SK-N-SH (cell line): ENCODE data around the gene CD24. TPM values are rescaled to one million over a fixed set of nuclear protein-coding genes. Genes with fewer than 3 reads are reported as not detected.

Experiments used
- CTCF ChIA-PET: fragments of 300-600, 350-600 bp; formaldehyde crosslinking; extraction: SDS; loops from one replicate; lab custom pipeline; 2021; lab: Yijun Ruan, JAX
- POLR2A ChIA-PET: fragments of 350-600 bp; sonication (Branson Sonifier 250); formaldehyde crosslinking; extraction: SDS; loops from one replicate; lab custom pipeline; 2020; ENCODE audit warnings: antibody characterized with exemption, inconsistent platforms; lab: Yijun Ruan, JAX
- DNase-seq: peaks from one replicate; pipeline ENCODE4 v3.0.0; 2012
- H2AFZ ChIP-seq: fragments of 200-600 bp; sonication (generic); 2 replicates; pipeline ENCODE4 v1.8.1; 2016; ENCODE audit warnings: antibody characterized with exemption, mild to moderate bottlenecking, low read depth
- H3F3A ChIP-seq: fragments of 200-600 bp; sonication (generic); replicated peaks from 2 replicates; pipeline ENCODE3; 2016; ENCODE audit warnings: antibody characterized with exemption, mild to moderate bottlenecking; ENCODE audit not compliant: insufficient read depth
- H3K27ac ChIP-seq, 2 experiments: fragments of 200-500 bp in 1 of 2; fragments of 200-600 bp in 1 of 2; sonication (Bioruptor generic) in 1 of 2; sonication (generic), shearing (Covaris generic) in 1 of 2; 2 replicates each; pipeline versions ENCODE4 v1.5.1 to v1.6.1; 2014 to 2016; ENCODE audit warnings: low read depth in 2 of 2, inconsistent platforms in 1 of 2, low read length in 1 of 2, mild to moderate bottlenecking in 1 of 2, mixed read lengths in 1 of 2
- H3K27me3 ChIP-seq: fragments of 200-600 bp; sonication (generic), shearing (Covaris generic); 2 replicates; pipeline ENCODE4 v1.6.1; 2016; ENCODE audit warnings: mixed run types; ENCODE audit not compliant: insufficient read depth
- H3K36me3 ChIP-seq, 2 experiments: fragments of 200-500 bp in 1 of 2; fragments of 200-600 bp in 1 of 2; sonication (Bioruptor generic) in 1 of 2; sonication (generic) in 1 of 2; replicated peaks in 1 of 2; 2 replicates each; pipeline versions ENCODE3 to v1.5.1; 2014 to 2016; ENCODE audit warnings: low read length in 1 of 2, mild to moderate bottlenecking in 1 of 2; ENCODE audit not compliant: insufficient read depth in 2 of 2, control insufficient read depth in 1 of 2
- H3K4me1 ChIP-seq, 2 experiments: fragments of 200-500 bp in 1 of 2; fragments of 200-600 bp in 1 of 2; sonication (Bioruptor generic) in 1 of 2; sonication (generic), shearing (Covaris generic) in 1 of 2; 2 replicates each; pipeline versions ENCODE4 v1.5.1 to v1.6.1; 2014 to 2016; ENCODE audit warnings: low read depth in 1 of 2, low read length in 1 of 2, mixed run types in 1 of 2; ENCODE audit not compliant: insufficient read depth in 2 of 2, control insufficient read depth in 1 of 2
- H3K4me2 ChIP-seq: fragments of 200-600 bp; sonication (generic), shearing (Covaris generic); 2 replicates; pipeline ENCODE4 v1.6.1; 2017; ENCODE audit warnings: mixed run types
- H3K4me3 ChIP-seq, 2 experiments: fragments of 200-500 bp in 1 of 2; fragments of 200-600 bp in 1 of 2; sonication (Bioruptor generic) in 1 of 2; sonication (generic), shearing (Covaris generic) in 1 of 2; 2 replicates each; pipeline versions ENCODE4 v1.5.1 to v1.8.1; 2014 to 2016; ENCODE audit warnings: low read depth in 2 of 2, inconsistent platforms in 1 of 2, low read length in 1 of 2, mild to moderate bottlenecking in 1 of 2, mixed read lengths in 1 of 2, moderate library complexity in 1 of 2
- H3K79me2 ChIP-seq: fragments of 200-600 bp; sonication (generic); 2 replicates; pipeline ENCODE4 v1.8.1; 2017; ENCODE audit warnings: mild to moderate bottlenecking; ENCODE audit not compliant: insufficient read depth
- H3K9ac ChIP-seq: fragments of 200-600 bp; sonication (generic); 2 replicates; pipeline ENCODE4 v1.6.1; 2017; ENCODE audit warnings: mixed run types
- H3K9me2 ChIP-seq: fragments of 200-600 bp; sonication (generic); 2 replicates; pipeline ENCODE4 v1.6.1; 2017; ENCODE audit warnings: mixed run types
- H3K9me3 ChIP-seq: fragments of 200-600 bp; sonication (generic); 2 replicates; pipeline ENCODE4 v1.6.1; 2017; ENCODE audit warnings: mixed run types, mild to moderate bottlenecking, moderate library complexity
- H4K20me1 ChIP-seq: fragments of 200-600 bp; sonication (generic); 2 replicates; pipeline ENCODE4 v1.6.1; 2017; ENCODE audit warnings: mild to moderate bottlenecking, mixed run types; ENCODE audit not compliant: insufficient read depth
- CHD2 ChIP-seq: fragments of 150-350 bp; IDR thresholded peaks from 2 replicates; pipeline ENCODE4 v1.6.1; 2018; ENCODE audit warnings: low read length; ENCODE audit not compliant: partially characterized antibody
- ELF1 ChIP-seq: IDR thresholded peaks from 2 replicates; pipeline ENCODE4 v1.4.0; 2012
- EP300 ChIP-seq, 2 experiments: IDR thresholded peaks; 2 replicates each; pipeline versions ENCODE4 v1.4.0 to v1.6.1; 2012; ENCODE audit warnings: borderline replicate concordance in 1 of 2, low read depth in 1 of 2, low read length in 1 of 2
- FOXM1 ChIP-seq: IDR thresholded peaks from 2 replicates; pipeline ENCODE4 v1.4.0; 2012; ENCODE audit warnings: low read depth, mild to moderate bottlenecking
- GABPA ChIP-seq: IDR thresholded peaks from 2 replicates; pipeline ENCODE4 v1.4.0; 2012; ENCODE audit warnings: low read depth, mild to moderate bottlenecking
- GATA2 ChIP-seq: sonication (generic); formaldehyde crosslinking; IDR thresholded peaks from 2 replicates; pipeline ENCODE4 v1.5.0; 2020; ENCODE audit warnings: mild to moderate bottlenecking, missing genetic modification reagents
- MAX ChIP-seq: IDR thresholded peaks from 2 replicates; pipeline ENCODE4 v1.4.0; 2012; ENCODE audit warnings: low read depth
- MXI1 ChIP-seq: IDR thresholded peaks from 2 replicates; pipeline ENCODE4 v1.6.1; 2012; ENCODE audit warnings: mild to moderate bottlenecking, low read depth, low read length, improper control_type of control experiment
- RCOR1 ChIP-seq: fragments of 150-350 bp; IDR thresholded peaks from 2 replicates; pipeline ENCODE4 v1.6.1; 2017; ENCODE audit warnings: antibody characterized with exemption, low read length
- RFX5 ChIP-seq: IDR thresholded peaks from 2 replicates; pipeline ENCODE4 v1.6.1; 2012; ENCODE audit warnings: mild to moderate bottlenecking, improper control_type of control experiment, low read length
- SIN3A ChIP-seq: IDR thresholded peaks from 2 replicates; pipeline ENCODE4 v1.6.1; 2012; ENCODE audit warnings: low read depth, mild to moderate bottlenecking, low read length, moderate library complexity, borderline replicate concordance
- TAF1 ChIP-seq: IDR thresholded peaks from 2 replicates; pipeline ENCODE4 v1.6.1; 2012; ENCODE audit warnings: low read depth, mild to moderate bottlenecking, low read length, moderate library complexity, borderline replicate concordance
- TCF12 ChIP-seq: IDR thresholded peaks from 2 replicates; pipeline ENCODE4 v1.4.0; 2012
- TEAD4 ChIP-seq: IDR thresholded peaks from 2 replicates; pipeline ENCODE4 v1.4.0; 2012; ENCODE audit warnings: mild to moderate bottlenecking, borderline replicate concordance; ENCODE audit not compliant: insufficient read depth
- ZBTB33 ChIP-seq: IDR thresholded peaks from 2 replicates; pipeline ENCODE4 v1.4.0; 2012; ENCODE audit warnings: low read depth, borderline replicate concordance
- WGBS: methylation state at CpG from one replicate; pipeline ENCODE4 v1.1.6; 2017; ENCODE audit warnings: low lambda C conversion rate; 5-methylcytosine and 5-hydroxymethylcytosine counted together
- polyA plus RNA-seq, 3 experiments: library from polyadenylated mRNA; depleted of rRNA; stranded (reverse); fragments of >200 nt; gene quantifications; 2 replicates each; pipeline ENCODE4 v1.2.3, GENCODE V29; 2012
- TF ChIP-seq, protein P1 (sequence below): IDR thresholded peaks from 2 replicates; pipeline ENCODE4 v1.4.0; 2012; ENCODE audit warnings: low read depth, borderline replicate concordance

The CD24 gene
- polyA plus RNA-seq, 1 of the 3 experiments (the other 2 are of a cell fraction), result 1.9 TPM

DNA sequence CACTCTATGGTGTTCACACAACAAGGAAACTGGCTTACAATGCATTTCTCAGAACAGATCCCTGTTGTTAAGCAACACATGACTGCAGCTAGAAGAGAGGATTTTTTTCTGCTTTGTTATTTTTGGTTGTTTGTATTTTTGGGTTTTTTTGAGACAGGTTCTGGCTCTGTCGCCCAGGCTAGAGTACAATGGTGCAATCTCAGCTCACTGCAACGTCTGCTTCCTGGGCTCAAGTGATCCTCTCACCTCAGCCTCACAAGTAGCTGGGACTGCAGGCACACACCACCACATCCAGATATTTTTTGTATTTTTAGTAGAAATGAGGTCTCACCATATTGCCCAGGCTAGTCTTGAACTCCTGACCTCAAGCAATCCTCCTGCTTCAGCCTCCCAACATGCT is 12.7 kb downstream of the CD24 start:
- 45% methylated on average over 2 of the region's 2 CpGs for WGBS
- no peaks in the 10 kb centered on the region for H3K4me1 ChIP-seq
- no peak overlapping the region for H2AFZ ChIP-seq
- no peak for DNase-seq
- H3K4me2 ChIP-seq, result no peak overlapping the region
- ChIA-PET CTCF (no interaction called here), POLR2A (no interaction called here)
- H3K4me3 ChIP-seq, result no peak overlapping the region
- no peaks in the 10 kb centered on the region for H4K20me1 ChIP-seq
- H3K9ac ChIP-seq, result no peak overlapping the region
- H3K9me2 ChIP-seq, result no peaks in the 10 kb centered on the region
- no peaks in the 10 kb centered on the region for H3F3A ChIP-seq
- H3K79me2 ChIP-seq, result no peaks in the 10 kb centered on the region
- no peaks in the 10 kb centered on the region; the same call in 1 of the 2 replicates for H3K27me3 ChIP-seq
- no peaks in the 10 kb centered on the region for H3K36me3 ChIP-seq
- H3K9me3 ChIP-seq, result no peaks in the 10 kb centered on the region
- TF ChIP-seq TEAD4 (no peak), EP300 (IDR thresholded peaks at IDR 0.05; ENCODE audit: borderline replicate concordance in 1 of 2, low read depth in 1 of 2, low read length in 1 of 2) (no peak), RCOR1 (no peak), MXI1 (no peak), FOXM1 (no peak), CHD2 (no peak), GATA2 (no peak), GABPA (no peak), TAF1 (no peak), MAX (no peak), ELF1 (no peak), RFX5 (no peak)
- TF ChIP-seq, protein P1, sequence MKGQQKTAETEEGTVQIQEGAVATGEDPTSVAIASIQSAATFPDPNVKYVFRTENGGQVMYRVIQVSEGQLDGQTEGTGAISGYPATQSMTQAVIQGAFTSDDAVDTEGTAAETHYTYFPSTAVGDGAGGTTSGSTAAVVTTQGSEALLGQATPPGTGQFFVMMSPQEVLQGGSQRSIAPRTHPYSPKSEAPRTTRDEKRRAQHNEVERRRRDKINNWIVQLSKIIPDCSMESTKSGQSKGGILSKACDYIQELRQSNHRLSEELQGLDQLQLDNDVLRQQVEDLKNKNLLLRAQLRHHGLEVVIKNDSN, result no peak
- no peak overlapping the region for H3K27ac ChIP-seq

GRCh38 chr6:106961136-106961535 is 13.4 kb downstream of the CD24 start:
- CTCF ChIA-PET, result no interaction called here

More at GRCh38 chr6:106961136-106961535, 13.4 kb downstream of the CD24 start:
- H3K9ac ChIP-seq, result no peak overlapping the region
- POLR2A ChIA-PET, result no interaction called here
- H3K27ac ChIP-seq, result no peak overlapping the region
- H3K9me3 ChIP-seq, result no peaks in the 10 kb centered on the region
- no peaks in the 10 kb centered on the region for H3K36me3 ChIP-seq
- H2AFZ ChIP-seq, result no peak overlapping the region
- H3F3A ChIP-seq, result no peaks in the 10 kb centered on the region
- no peaks in the 10 kb centered on the region for H3K9me2 ChIP-seq
- H3K4me1 ChIP-seq, result no peaks in the 10 kb centered on the region
- TF ChIP-seq GATA2 (no peak), ZBTB33 (no peak), ELF1 (no peak), TCF12 (no peak), SIN3A (no peak)
- H4K20me1 ChIP-seq, result no peaks in the 10 kb centered on the region
- 44% methylated on average over 3 of the region's 3 CpGs for WGBS
- no peak overlapping the region for H3K4me3 ChIP-seq
- no peak for DNase-seq
- no peaks in the 10 kb centered on the region; the same call in 1 of the 2 replicates for H3K27me3 ChIP-seq
- no peaks in the 10 kb centered on the region for H3K79me2 ChIP-seq
- H3K4me2 ChIP-seq, result no peak overlapping the region
